GM19099 (cell line): Measurements from ENCODE around the gene SERINC3.

Experiments used
- POLR2A ChIP-seq: IDR thresholded peaks from 3 replicates; pipeline ENCODE4 v1.6.1; 2011; ENCODE audit warnings: low read depth; ENCODE audit not compliant: insufficient read length; ENCODE audit errors: extremely low read depth

The SERINC3 gene

GRCh38 chr20:44542890-44543289 is 21.0 kb upstream of the SERINC3 start:
- no peak for TF ChIP-seq POLR2A

DNA sequence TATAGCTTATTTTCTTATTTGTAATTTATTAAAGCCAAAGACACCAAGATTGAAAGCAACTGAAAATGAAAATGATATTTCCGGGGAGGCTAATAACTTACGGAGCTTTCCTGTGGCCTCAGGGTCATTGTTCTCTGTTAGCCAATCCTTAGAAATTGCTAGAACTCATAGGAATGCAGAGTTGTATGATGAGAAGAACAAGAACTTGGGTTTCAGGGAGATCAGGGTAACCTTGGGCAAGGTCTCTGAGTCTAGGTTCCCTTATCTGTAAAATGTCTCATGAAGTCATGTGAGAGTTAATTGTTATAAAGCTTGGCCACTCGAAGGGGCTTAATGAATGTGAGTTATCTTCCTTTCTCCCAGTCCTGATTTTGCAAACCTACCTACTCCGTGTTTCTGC is 20.1 kb upstream of the SERINC3 start:
- no peak for TF ChIP-seq POLR2A

- no peak for TF ChIP-seq POLR2A
Measured at GRCh38 chr20:44540834-44541233, 19.0 kb upstream of the SERINC3 start.

- TF ChIP-seq POLR2A = no peak
Measured at GRCh38 chr20:44537993-44538392, 16.1 kb upstream of the SERINC3 start.

- no peak for TF ChIP-seq POLR2A
Measured at GRCh38 chr20:44536175-44536574, 14.3 kb upstream of the SERINC3 start.

DNA sequence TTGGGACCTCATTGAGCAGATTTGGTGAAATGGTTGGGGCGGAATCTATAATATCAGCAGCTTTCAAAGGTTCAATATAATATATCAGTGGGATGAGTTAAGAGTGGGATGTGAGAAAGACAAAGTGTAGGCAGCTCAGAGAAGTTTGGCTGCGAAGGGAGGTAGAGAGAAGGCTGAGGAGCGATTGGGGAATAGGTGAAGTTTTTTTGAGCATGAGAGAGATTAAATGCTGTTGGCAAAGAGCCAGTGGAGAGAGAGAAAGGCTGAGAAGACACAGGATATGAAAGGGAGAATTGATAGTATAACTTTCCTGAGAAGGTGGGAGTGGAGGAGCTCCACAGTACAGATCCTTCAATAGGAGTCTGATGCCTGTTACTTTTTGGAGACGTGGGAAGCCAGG is 12.1 kb upstream of the SERINC3 start:
- TF ChIP-seq POLR2A = no peak

DNA sequence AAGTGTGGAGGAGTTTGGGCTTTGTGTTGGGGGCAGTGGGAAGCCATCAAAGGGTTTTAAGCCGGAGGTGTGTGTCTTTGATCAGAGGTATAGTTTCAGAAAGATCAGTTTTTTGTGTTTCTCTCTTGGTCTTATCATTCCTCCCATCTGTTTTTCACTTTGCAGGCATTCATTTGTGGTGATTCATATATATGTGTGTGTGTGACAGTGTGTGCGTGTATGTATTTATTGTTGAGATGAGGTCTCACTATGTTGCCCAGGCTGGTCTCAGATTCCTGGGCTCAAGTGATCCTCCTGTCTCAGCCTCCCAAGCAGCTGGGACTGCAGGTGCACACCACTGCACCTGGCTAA is 11.1 kb upstream of the SERINC3 start:
- no peak for TF ChIP-seq POLR2A

- TF ChIP-seq POLR2A = no peak
Measured at GRCh38 chr20:44532259-44532980, 10.6 kb upstream of the SERINC3 start.

DNA sequence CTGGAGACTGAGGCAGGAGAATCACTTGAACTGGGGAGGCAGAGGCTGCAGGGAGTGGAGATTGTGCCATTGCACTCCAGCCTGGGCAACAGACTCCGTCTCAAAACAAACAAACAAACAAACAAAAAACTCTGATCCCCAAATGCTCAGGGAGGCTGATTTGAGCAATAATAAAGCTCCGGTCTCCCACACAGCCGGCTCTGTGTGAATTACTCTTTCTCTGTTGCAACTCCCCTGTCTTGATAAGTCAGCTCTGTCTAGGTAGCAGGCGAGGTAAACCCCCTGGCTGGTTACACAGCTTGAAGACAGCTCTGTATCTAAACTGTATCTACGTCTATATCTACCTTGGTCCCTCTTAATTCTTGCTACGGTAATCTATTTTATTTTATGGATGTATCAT is 6.4 kb upstream of the SERINC3 start:
- no peak for TF ChIP-seq POLR2A

DNA sequence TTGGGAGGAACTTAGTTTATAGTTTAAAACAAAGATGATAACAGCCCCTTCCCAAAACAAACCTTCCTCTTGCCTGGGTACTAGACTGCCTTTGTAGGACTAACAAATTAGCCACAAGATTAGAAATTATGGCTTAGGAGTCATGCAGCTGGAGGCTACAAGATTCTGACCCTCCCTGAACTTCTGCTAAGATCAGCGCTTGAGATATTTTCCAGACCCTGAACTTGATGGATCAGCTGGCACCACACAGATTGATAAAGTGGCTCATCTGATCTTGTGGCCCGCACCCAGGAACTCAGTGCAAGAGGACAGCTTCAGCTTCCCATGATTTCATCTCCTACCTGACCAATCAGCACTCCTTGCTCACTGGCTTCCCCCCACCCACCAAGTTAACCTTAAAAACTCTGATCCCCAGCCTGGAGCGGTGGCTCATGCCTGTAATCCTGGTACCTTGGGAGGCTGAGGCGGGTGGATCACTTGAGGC is 5.9 kb upstream of the SERINC3 start:
- TF ChIP-seq POLR2A = no peak

DNA sequence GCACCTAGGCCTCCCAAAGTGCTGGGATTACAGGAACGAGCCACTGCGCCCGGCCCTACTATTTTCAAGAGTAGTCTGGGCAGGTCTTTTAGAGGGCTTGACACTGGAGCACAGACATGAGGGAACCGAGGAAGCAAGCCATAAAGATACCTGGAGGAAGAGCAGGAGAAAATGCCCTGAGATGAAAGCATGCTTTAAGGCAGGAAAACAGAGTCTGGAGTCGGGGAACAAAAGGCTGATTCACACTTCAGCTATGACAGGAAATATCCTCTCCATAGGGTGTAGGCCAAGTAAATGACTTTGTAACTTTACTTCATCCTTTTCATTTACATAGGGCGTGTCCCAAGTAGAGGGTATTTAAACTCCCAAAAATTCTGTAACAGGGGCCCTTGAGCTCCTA is 4.3 kb upstream of the SERINC3 start:
- no peak for TF ChIP-seq POLR2A

- no peak for TF ChIP-seq POLR2A
Measured at GRCh38 chr20:44523746-44524145, 1.9 kb upstream of the SERINC3 start.

- TF ChIP-seq POLR2A = no peak
Measured at GRCh38 chr20:44522841-44523240, 971 bp upstream of the SERINC3 start.

- no peak for TF ChIP-seq POLR2A
Measured at GRCh38 chr20:44520881-44521280, 989 bp downstream of the SERINC3 start.

- TF ChIP-seq POLR2A = no peak
Measured at GRCh38 chr20:44518248-44518647, 3.6 kb downstream of the SERINC3 start.

- TF ChIP-seq POLR2A = no peak
Measured at GRCh38 chr20:44517454-44517853, 4.4 kb downstream of the SERINC3 start.

GRCh38 chr20:44516491-44516890 is 5.4 kb downstream of the SERINC3 start:
- no peak for TF ChIP-seq POLR2A
